ENCODE data around the gene PALLD.
"Not testable (repeated sequence)": the region's sequence is repeated elsewhere in the genome, so short reads cannot be mapped to it uniquely, and the experiment has no call there.

Gene PALLD

DNA sequence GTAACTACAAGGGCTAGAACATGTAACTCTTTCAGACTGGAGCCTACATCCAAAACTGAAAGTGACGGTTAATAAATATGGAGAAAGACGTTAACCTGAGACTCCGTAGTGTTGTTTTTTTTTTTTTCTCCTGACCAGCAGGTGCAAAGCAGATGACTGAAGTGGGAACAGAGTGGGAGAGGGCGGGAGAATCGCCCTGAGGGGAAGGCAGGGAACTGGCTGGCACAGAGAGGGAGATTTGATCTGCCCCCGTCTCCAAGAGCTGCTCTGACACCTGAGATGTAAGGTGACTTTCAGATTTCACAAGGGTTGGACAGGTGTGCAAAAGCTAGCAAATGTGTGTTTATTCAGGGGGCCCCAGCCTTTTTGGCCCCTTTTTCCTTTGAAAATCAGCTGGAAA, 180.2 kb downstream of the PALLD start:
- no peak for DNase-seq (ENCODE audit: low spot score)

DNA sequence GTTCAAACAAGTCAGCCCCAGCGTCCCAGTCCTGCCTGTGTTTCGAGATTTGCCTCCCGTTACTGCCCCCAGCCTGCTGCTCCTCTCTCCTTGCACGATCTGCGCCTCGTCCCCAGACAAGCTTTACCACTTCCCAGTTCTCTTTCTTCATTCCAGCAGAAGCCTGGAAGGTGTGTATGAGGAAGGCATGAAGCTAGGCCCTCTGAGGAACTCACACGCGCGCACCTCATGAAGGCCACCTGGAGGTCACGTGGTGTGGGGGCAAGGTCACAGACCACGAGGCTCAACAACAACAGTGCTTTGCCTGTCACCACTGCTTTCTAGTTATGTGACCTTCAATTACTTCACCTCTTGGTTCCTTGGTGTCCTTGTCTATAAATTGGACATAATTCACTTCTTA, 181.0 kb downstream of the PALLD start:
- no peak for DNase-seq (ENCODE audit: low spot score)

DNA sequence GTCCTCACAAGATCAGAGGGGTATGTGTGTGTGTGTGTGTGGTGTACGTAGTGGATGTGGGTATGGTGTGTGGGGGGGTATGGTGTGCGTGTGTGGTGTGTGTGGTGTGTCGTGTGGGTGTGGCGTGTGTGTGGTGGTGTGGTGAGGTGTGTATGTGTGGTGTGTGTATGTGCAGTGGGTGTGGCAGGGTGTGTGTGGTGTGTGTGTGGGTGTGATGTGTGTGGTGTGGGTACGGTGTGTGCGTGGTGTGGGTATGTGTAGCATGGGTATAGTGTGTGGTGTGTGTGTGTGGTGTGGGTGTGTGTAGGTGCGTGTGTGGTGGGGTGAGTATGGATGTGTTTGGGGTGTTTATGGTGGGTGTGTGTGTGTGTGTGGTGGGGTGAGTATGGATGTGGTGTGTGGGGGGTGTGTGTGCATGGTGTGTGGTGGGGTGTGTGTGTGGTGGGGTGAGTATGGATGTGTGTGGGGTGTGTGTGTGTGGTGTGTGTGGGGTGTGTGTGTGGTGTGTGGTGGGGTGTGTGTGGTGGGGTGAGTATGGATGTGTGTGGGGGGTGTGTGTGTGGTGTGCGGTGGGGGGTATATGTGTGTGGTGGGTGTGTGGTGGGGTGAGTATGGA, 182.0 kb downstream of the PALLD start:
- DNase-seq (ENCODE audit: low spot score) = no peak

DNA sequence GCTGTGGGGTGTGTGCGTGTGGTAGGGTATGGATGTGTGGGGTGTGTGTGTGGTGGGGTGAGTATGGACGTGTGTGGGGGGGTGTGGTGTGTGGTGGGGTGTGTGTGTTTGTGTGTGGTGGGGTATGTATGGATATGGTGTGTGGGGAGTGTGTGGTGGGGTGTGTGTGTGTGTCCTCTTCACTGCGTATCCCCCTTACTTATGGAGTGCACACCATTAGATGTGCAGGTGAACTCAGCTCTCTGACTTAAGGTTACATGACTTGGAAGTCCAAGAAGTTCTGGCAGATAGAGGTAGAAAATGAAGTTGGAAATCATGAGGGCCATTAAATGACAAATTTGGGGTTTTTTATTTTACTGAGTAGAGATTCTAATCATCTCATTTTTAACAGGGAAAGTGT, 182.5 kb downstream of the PALLD start:
- DNase-seq (ENCODE audit: low spot score) = no peak

DNA sequence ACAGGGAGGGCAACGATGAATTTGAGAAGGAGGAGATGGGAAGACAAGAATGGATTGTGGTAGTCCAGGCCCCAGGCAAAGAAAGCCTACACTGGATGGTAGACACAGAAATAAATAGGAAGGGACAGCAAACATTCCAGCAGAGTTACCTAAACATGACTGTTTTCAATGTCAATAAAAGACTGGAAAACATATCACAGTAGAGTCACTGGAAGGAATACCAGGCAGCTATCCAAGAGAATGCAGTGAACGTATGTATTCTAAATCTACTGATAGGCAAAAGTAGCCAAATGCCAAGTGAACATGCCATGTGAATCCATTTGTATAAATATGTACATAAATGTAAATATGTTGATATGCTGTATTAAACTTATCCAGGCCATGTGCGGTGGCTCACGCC, 183.0 kb downstream of the PALLD start:
- no peak for DNase-seq (ENCODE audit: low spot score)

DNA sequence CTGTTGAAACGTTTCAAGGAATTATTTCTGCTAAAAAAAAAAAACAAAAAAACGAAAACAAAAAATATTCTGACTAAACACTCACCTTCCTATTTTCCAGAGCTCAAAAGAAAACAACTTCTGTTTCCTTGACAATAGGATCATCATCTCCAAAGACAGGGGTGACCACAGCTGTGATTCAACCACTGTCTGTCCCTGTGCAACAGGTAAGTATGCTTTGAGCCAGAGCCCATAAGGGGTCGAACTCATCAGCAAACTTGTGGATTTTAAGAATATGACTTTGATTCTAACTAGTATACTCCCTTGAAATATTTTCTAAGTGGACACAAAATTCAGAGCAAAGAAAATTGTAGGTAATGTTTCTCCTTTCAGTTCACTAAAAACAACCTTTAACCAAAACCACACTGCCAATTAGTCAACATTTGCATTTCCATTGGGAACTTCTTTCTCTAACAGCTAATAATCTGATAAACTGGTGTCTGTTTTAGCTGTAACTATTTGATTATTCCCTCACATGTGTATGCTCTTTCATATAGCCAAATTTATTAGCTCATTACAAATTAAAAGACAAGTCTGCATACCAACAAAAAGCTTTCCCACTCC, 186.1 kb downstream of the PALLD start:
- no peak for DNase-seq (ENCODE audit: low spot score)

DNA sequence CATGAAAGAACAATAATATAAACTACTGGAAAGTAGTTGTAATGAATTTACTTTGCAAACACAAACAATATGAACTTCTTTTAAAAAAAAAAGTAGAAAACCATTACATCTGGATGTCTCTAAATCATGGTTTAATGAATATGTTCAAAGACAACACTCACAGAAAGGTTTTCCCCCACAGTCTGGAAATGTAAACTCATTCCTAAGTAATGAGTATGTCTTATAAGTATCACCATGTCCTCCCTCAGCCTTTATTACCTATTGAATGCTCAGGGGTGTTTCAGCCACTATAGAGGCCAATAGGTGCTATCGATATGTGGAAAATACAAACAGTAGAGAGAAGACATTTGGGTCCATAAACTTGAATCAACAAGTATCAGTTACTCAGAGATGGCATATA, 186.7 kb downstream of the PALLD start:
- DNase-seq (ENCODE audit: low spot score) = no peak

DNA sequence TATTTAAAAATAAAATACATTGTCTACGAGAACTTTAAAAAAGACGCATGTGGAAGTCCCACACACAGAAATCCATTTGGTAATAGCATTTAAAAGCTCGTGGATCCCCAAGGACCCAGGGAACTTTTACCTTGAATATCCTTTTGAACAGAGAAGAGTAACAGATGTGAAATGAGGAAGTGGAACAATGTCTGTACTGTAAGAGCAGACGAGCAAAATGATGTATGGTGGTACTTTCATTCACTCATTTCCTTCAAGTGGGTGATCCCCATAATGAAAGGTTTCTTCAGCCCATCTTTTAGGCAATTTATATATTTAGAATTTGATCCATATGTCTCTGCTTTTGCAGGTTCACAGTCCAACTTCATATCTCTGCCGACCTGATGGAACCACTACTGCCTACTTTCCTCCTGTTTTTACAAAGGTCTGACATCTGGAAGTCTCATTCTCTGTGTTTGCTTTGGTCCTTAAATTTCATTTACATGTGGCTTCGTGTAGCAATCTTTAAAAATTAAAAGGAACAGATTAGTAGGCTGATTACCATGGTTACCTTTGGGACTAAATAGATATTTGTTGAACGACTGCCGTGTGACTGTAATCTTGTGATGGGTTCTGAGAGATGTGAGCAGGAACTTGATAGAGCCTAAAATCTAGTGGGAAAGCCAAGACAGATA, 188.4 kb downstream of the PALLD start:
- no peak for DNase-seq (ENCODE audit: low spot score)

DNA sequence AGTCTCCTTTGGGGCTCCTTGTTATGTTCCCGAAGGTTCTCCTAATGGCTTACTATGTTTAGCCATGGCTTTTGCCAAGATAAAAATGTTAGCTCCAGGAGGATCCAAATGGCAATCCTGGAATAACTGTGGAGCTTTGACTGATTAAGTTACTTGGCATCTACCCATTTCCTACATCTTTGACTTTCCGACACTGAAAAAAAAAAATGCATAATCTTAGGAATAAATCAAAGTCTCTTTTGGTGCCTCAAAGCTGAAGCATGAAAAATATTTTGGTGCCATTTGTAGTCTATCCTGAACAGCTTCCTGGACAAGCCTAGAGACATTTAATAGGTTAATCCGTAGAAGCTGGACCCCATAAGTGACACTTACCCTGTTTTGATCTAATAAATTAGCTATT, 191.7 kb downstream of the PALLD start:
- no peak for DNase-seq (ENCODE audit: low spot score)

DNA sequence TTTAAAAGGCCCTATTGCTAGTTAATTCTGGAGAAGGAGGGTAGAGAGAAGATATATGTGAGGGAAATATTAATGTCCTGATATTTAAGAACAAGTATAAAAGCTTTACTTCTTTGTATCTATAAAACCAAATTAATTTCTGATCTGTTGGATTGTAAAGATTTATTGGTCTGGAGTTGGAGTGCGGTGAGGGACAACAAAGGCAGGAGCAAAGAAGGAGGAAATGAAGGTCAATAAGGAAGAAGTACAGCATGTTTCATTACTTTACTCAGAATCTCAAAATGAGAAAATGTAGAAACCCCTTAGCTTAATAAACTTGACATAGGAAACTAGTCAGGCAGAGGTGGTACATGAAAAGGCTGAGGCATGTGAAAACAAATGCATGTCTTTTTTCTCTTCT, 192.9 kb downstream of the PALLD start:
- no peak for DNase-seq (ENCODE audit: low spot score)

DNA sequence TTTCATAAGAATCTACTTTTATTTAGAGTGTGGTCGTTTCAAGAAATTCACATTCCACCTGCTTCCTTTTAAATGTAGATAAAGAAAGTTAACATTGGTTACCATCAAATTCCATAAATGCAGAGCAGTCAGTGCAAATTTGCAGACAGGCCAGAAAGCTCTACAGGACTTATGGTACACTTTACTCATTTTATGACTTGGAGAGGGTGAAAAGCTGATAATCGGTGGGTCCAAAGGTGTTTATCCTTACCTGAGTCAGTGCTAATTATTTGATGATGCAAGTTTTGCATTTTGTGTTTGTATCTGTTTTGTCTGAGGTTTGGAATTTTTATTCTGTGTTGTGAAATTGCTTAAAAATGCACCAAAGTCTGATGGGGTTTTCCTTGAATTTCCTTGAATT, 193.3 kb downstream of the PALLD start:
- DNase-seq (ENCODE audit: low spot score) = no peak

DNA sequence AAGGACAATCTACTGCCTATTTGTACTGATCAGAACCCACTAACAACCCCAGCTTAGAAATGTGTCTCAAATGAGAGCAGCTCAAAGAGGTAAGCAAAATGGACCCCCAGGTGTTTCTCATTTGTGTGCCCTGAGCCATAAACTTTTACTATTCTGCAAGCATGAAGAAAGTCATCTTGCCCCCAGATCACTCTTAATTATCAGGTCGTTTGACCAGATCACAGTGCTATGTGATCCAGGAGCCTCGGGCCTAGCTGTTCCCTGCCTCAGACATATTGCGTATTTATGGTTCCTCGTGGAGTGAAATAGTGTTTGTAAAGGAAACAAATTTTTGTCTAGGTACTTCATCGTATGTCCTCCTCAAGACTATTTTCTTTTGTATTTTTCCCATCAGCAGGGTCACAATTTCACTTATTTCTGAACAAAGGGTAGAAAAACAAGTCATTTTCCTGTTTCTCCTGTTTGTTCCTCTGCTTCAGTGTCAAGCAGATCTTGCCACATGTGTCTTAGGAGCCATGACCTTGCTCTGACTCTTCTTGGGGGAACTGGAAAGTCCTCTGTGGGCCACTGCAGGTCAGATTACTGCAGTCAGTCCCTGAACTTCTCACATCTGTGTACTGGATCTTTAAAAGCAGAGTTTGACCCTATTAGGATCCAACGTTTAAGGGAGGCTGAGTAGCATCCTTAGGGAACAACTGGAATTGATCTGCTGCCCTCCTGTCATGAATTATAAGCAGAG, 194.9 kb downstream of the PALLD start:
- DNase-seq (ENCODE audit: low spot score) = no peak

DNA sequence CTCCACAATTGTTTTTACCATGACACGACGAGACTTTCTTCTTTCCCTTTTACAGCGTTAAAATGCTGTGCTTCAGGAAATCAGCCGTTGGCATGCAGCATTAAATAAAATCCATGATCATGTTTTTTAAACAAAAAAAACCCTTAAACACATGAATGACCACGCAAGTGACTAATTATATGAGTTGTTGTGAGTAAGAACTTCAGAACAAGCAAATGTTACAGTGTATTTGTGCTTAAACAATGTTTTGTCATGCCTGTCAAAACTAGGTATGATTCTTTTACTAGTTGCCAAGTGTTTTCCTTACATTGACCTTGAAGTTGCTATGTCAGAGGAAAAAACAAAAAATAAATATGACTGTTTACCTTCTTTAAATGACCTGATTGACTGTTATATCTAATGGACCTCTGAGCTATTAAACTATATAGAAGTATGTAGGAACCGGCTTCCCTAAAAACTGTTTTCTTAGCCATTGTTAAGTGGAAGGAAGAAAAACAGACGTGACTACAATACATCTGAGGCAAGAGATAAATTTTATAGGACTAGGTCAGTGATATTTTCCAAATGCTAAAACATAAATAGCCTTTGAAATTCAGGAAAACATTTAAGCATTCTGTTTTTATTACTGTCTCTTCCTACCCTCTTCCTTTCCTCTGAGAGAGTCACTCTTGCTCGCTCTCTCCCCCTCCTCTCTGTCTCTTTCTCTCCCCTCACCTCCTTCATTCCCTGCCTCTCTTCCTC, 197.1 kb downstream of the PALLD start:
- DNase-seq (ENCODE audit: low spot score) = no peak

DNA sequence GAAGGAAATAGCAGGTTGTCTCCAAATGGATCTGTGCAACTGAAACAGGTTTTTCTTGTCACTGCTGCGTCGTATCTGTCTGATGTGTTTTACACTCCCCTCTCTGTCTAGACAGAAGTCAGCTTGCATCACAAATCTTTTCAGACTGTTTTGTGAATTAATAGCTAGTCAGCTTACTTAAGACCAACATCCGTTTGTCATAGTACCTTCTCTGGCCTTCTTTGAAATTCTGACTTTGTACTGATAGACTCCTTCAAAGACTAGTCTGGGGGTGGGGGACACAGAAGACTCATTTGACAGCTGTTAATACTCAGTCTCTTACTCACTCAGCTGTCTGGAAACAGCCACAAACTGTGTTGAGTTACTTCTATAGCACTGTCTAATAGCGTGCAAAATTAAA, 197.8 kb downstream of the PALLD start:
- DNase-seq (ENCODE audit: low spot score) = no peak

DNA sequence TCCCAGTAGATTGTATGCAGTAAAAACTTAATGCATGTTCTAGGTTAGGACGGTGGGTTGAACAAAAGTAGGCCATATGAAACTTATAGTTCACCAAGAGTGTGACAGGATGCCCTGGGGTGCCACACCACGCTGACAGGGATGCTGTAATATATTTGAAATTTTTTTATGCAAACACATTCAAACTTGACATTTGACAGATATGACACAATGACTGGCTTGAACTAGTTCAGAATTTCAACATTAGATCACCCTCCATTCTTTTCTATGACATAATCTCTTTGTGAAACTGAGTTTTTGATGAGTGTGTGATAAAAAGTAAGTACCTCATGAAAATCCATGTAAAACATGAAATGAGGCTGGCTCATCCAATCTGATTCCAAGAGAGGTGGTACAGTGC, 198.4 kb downstream of the PALLD start:
- no peak for DNase-seq (ENCODE audit: low spot score)

DNA sequence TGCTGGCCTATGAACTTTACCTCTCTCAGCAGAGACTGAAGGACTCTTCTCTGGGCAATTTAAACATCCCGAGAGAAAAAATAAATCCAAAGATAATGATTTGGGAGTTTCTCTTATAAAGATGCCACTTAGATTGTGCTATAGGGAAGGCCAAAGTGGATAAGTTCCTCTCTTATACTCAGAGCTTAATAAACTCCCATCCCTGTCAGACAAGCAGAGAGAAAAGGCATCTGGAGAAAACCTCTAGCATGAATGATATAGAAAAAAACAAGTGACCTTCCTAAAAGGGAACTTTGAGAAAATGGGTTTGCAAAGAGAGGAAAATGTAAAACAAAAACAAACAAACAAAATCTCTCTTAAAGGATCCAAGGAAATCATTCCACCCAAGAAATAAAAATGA, 199.4 kb downstream of the PALLD start:
- DNase-seq (ENCODE audit: low spot score) = no peak

DNA sequence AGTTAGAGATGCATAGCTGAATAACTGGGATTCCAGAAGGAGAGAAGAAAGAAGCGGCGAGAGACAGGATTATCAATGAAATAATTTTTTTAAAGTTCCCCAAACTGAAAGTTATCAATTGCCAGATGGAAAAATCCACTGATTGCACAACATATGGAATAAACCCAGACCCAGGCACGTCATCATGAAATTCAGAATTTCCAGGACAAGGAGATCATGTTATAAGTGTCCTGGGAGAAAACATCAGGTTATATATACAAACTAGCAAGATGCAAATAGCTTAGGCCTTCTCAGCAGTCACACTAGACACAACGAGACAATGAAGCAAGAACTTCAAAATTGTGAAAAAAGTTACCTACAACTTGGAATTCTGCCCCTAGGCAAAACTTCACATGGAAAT, 200.0 kb downstream of the PALLD start:
- DNase-seq (ENCODE audit: low spot score) = no peak

DNA sequence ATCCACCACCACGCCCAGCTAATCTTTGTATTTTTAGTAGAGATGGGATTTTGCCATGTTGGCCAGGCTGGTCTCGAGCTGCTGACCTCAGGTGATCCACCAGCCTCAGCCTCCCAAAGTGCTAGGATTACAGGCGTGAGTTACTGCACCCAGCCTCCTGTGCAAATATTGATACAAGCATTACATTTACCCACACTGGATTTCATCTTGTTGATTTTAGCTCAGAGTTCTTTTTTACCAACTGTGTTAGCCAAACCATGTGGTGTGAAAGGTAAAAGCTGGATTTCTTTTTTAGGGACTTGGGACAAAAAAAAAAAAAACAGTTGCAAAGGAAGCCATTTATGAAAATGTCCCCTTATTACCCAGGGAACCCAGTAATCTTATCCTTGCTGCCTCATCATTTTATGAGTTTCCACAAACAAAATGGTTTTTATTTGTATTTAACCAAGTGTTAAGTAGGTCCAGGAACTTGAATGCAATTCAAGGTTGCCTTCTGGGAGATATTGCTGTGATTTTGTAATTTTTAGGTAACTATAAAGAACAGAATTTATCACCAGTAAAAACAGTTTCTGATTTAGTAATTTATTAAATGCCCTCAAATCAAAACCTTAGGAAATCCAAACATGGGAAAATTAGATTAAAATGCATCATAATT, 202.5 kb downstream of the PALLD start:
- DNase-seq (ENCODE audit: low spot score) = no peak

DNA sequence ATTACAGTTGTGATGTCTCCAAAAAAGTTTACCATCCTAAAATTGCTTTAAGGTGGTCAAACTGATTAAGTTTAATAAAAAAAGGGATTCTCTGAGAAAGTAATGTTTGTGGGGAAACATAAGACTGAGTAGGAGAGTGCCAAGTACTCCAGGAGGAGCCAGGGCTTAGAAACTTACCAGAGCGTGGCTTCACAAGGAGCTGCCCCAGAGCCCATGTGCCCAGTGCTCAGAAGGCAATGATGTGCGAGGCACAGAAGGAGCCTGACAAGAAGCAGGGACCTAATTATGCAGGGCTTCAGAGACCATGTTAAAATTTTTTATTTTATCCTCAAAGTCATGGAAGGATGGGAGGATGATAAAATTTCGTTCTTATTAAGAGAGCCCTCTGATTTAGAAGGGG, 204.2 kb downstream of the PALLD start:
- DNase-seq (ENCODE audit: low spot score) = no peak

DNA sequence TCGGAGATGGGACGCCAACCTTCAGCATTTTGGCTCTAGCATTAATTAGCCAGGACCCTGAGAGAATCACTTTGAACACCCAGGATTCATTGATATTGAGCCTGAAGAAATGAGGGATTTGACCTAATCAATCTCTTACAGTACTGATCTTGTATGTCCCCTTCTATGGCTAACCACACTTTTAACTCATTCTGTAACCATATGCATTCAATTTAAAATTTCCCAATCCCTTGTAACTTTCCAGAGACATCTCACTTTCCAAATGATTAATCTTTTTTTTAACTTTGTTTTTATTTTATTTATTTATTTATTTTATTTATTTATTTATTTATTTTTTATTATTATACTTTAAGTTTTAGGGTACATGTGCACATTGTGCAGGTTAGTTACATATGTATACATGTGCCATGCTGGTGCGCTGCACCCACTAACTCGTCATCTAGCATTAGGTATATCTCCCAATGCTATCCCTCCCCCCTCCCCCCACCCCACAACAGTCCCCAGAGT, 205.8 kb downstream of the PALLD start:
- not testable (repeated sequence) for DNase-seq (ENCODE audit: low spot score)

DNA sequence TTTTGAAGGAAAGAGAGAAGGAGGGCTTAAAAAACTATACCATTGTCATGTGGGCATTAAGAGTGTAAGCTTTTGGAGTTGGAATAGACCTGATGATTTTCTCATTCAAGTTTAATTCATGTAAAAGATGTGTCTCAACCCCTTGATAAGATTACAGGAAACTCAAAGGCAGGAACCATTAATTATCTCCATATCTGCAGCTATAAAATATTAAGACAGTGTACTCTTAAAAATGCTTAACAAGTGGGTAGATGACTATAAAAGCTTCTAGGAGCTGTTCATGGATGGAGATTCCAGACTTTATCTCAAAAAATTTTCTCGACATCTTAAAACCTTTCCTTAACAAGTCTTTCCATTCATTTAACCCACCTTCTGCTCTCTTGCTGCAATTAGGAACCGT, 208.3 kb downstream of the PALLD start:
- DNase-seq (ENCODE audit: low spot score) = no peak

DNA sequence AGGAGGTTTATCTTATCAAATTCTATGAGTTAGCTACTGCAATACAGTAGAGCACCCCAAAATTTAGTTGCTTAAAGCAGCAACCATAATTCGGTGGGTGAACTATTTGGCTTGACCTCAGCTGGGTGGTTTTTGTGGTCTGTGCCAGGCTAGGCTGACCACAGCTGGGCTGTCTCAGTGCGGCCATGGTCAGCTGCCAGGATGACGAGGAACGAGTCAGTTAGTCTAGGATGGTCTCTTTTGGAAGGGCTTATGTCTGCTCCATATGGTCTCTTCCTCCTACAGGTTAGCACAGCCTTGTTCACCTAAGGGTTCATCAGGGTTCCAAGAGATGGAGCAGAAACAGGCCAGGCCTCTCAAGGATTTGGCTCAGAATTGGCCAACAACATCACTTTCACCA, 210.4 kb downstream of the PALLD start:
- no peak for DNase-seq (ENCODE audit: low spot score)

Data from globus pallidus (tissue), 1 donor.